ENCODE results near the gene SF1.

SF1 gene

DNA sequence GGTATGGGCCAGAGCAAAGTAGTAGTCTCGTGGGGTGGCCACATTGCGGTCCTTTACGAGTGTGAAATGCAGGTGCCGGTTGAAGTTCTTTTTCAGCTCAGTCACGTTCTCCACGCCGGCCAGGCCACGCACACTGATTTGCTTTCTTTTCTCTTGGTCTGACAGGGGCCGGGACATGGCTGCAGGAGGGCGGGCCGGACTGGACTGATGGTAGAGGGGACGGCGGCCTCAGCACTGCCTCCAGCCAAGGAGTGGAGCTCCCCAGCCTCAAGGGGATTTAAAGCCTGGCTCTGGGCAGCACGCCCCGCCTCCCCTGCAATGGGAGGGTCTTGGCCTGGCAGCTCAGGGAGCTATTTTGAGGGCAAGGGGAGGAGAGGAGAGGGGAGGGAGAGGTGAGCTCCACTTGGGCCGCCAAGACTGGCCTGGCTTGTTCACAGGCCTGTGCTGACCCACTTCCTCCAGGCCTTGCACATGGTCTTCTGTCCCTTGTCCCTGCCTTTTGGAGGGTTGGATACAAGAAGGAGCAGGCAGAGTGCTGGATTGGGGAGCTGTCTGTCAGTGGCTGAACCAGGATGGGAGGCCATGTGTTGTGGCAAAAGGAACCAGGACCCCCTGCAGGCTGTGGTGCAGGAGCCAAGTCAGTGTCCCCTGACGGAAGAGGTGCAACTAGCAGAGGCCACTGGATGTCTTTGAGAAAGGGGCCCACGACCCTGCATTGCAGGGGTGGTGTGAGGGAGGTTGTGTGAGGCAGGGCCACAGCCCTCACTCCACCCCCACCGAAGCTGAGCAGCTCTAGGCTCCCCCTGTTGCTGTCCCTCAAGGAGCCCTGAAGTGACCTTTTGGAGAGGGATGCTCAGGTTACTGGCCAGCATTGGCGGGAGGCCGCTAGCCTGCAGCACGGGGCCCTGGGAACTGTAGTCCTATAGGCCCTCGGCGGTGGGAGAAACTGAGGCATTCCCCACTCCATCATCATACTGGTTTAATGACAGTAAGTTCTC is 18.3 kb downstream of the SF1 start, which contains the start of gene PYGM:
TSS of gene PYGM (minus strand) at position 253 of the 998 bp plus-strand sequence. CDS start at position 177, 76 bp downstream.
- no peak for DNase-seq

- DNase-seq = no peak
Observed at GRCh38 chr11:64759131-64759721, 19.1 kb downstream of the SF1 start.

DNA sequence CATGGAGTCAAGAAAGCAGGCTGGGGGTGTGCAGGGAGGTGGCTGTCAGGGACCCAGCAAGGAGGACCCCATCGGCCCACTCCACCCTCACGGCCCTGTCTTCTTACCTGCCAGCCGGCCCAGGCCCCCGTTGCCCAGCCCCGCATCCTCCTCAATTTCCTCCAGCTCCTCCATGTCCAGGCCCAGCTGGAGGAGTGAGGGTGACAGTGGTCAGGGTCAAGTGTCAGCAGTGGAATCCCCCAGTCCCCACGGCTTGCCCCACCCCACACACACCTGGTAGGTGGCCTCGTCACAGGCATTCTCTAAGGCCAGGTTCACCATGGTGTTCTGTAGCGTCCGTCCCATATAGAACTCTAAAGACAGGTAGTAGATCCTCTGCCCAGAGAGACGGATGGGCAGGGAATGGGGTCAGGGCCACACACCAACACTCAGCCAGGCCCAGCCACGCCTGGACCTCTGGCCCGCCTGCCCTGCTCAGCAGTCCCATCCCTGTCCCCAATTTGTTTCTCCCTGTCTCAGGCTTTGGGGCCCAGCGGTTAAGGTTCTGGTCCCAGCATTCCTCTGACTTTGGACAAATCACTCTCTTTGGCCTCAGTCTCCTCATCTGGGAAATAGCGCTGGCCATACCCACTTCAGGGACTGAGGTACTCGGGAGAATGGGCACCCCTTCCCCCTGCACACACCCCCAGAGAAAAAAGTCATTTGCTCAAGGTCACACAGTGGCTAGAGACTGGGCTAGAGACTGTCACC is 19.8 kb downstream of the SF1 start:
- DNase-seq = no peak

GRCh38 chr11:64757549-64758329 is 20.6 kb downstream of the SF1 start:
- DNase-seq = no peak

- DNase-seq = no peak
Observed at GRCh38 chr11:64755681-64756361, 22.5 kb downstream of the SF1 start.

- DNase-seq = no peak
Observed at GRCh38 chr11:64754919-64755662, 23.3 kb downstream of the SF1 start.

GRCh38 chr11:64754124-64754918 is 24.0 kb downstream of the SF1 start:
- no peak for DNase-seq

GRCh38 chr11:64753380-64754123 is 24.8 kb downstream of the SF1 start:
- no peak for DNase-seq

DNA sequence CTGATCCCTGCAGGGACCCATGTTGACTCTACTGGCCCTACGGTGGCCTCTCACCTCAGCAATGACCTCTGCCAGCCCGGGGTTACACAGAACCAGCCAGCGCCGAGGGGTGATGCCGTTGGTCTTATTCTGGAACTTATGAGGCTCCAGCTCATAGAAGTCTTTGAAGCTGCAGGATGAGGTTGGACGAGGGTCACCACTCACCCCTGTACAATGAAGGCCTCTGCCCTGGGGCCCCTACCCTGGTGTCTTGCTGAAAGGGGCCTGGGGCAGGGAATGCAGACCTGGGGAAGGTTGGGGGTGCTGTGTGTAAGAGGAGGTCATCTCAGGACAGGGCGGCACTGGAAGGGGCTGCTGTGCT is 25.3 kb downstream of the SF1 start:
- DNase-seq = no peak

GRCh38 chr11:64752175-64752970 is 26.0 kb downstream of the SF1 start:
- no peak for DNase-seq

DNA sequence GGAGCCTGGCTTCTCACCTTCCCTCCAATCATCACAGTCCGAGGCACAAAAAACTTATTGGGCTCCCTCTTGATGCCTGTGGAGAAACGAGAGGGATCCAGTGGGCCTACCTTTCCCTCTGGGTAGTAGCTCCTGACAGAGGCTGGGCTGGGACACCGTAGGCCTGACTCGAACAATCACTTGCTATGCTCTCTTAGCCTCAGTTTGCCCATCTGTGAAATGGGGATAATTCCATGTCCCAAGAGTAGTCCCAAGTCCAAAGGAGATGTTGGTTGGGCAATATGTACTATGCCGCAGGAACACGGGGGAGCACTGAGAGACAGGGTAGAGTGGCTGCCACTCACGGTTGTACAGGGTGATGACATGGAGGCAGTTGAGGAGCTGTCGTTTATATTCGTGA is 26.8 kb downstream of the SF1 start:
- DNase-seq = no peak

GRCh38 chr11:64751136-64751535 is 27.2 kb downstream of the SF1 start:
- no peak for DNase-seq

DNA sequence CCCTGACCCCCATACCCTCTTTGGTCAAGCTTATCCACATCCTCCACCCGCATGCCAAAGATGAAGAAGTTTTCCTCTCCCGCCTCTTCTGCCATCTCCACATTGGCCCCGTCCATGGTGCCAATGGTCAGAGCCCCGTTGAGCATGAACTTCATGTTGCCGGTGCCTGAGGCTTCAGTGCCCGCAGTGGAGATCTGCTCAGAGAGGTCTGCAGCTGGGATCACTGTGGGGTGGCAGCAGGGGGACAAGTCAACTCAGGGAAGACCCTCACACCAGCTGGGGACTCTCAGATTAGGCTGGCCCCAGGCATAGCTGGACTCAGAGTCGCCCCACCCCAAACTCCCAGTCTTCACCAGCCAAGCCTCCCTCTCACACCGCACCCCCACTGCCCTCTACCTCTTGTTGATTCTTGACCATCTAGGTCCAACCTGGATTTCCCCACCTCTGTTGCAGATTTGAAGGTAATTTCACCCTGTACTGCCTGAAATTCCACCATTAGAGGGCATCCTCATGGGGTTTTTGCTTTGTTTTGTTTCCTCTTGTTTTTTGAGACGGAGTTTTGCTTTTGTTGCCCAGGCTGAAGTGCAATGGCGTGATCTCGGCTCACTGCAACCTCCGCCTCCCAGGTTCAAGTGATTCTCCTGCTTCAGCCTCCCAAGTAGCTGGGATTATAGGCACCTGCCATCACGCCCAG is 27.8 kb downstream of the SF1 start:
- DNase-seq = no peak

DNA sequence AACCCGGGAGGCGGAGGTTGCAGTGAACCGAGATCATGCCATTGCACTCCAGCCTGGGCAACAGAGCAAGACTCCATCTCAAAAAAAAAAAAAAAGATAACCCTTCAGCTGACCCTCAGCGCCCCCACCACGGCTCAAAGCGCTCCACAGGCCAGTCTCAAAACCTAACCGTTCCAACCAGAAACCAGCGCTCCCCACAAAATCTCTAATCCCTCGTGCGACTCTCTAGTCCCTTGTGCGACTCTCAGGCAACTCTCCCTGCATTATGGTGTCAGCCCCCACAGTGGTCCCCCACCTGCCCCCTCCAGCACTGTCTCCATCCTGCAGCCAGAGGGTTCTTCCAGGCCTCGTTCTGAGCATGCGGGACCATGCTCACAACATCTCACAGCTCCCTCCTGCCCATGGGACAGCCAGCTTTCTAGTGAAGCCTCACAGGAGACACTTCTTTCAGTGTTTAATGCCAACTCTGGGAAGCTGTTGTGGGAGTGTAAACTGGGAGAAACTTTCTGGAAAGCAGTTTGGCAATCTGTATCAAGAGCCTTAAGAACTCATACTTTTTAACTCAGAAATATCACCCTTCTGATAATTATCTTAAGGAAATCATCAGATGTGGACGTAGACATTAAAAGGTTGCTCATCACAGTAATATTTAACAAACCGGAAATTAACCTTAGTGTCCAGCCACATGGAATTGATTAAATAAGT is 30.2 kb downstream of the SF1 start:
- DNase-seq = no peak

DNA sequence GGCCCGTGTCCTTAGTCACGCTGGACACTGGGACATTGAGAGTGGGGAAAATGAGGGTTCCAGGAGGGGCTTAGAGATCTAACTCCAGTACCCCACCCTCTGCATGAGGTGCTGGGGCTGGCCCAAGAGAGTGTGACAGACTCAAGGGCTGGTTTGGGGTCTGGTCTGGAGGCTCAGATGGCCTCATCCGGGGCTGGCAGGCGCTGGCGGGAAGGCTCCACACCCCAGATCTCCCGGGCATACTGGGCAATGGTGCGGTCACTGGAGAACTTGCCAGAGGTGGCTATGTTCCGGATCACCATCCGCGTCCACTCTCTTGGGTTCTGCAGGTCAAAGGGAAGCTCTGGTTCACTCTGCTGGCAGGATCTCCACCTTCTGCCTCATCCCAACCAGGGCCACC is 31.9 kb downstream of the SF1 start:
- no peak for DNase-seq

DNA sequence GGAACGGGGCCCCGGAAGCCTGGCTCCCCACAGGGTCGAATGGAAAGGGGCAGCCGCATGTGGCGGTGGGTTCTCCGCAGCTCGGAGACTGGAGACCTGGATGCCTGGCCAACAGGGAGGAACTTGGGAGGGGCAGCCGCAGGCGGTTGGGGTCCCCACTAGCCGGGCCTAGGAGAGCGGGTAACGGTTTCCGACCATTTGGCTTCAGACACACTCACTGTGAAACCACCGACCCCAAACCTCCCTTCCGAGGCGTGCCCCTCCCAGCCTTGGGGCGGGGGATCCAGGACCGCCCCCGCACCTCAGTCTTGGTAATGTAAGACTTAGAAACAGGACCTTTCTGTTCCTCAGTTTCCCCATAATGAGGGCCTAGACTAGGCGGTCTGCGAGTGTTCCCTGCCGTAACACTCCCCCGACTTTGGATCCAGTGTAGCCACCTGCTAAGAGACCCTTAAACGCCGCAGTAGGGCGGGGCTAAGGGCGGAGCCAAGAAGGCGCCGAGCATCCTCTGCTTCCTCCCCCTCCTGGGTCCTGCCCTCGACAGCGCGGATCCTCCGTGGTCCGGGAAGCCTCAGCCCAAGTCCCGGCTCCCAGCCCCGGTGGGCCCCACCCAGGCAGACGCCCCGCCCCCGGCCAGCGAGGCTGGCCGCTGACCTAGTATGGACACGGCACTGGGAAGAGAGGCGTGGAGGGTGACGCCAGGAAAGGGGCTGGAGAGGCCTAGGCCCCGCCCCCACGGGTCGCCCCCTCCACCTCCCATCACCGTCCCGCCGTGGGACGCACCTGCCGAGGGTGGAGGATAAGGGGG is 32.6 kb downstream of the SF1 start:
- DNase-seq = peak; percentile 68

GRCh38 chr11:64745189-64745520 is 33.2 kb downstream of the SF1 start:
- peak; percentile 22 for DNase-seq

Data from inflammatory macrophage treated with lipopolysaccharide for 4 hours (primary cell).